Activated T-helper 1 cell treated with anti-CD3 and anti-CD28 coated beads, Interleukin-2, amount 50 U/mL, for 16 hours (primary cell): ENCODE measurements around the gene BICC1.

ENCODE experiments used
- DNase-seq, 2 donors: peaks; one replicate each; pipeline ENCODE4 v3.0.0-alpha.2; 2020; ENCODE audit warnings: low read depth in 1 of 2, low spot score in 1 of 2

BICC1 gene

DNA sequence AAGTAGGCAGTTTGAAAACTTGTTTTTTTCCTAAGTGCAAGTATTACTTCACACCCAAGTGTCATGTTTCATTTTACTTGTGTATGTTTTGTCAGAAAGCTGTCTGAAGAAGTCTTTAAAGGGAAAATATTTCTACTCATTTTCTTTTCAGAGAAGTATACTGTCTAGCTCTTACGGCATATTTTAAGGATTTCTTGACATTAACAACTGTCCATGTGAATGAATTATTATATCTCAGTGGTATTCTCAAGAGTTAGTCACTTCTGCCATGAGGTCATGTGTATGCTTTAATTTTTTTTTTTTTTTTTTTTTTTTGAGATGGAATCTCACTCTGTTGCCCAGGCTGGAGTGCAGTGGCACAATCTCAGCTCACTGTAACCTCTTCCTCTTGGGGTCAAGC is 229.5 kb downstream of the BICC1 start:
- no peak for DNase-seq

DNA sequence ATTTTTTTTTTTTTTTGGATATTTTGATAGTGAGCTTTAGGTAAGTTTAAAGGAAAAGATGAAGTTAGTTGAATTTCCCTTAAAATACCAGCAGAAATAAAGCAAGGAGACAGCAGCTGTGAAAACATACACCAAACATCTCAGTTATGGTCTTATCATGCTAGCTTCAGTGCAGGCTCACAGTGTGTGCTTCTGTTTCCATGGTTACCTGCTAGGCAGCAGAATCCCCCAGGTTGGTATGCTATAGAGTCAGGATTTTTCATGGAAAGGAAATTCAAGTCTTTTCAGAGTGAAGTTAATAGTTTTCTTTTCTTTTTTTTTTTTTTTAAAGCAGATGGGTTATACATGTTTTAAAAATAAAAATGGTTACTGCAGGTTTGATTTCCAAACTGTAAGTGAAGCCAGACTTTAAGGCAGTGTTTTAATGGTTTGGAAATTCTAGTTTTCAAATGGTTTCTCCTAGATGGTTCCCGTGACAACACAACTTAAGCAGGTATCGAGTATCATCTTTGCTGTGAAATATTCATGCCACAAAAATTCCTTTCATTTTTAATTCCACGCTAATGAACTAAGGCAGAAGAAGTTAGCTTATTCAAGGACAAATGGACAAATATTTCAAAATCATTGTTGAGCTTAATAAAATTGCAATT is 230.9 kb downstream of the BICC1 start:
- no peak for DNase-seq

DNA sequence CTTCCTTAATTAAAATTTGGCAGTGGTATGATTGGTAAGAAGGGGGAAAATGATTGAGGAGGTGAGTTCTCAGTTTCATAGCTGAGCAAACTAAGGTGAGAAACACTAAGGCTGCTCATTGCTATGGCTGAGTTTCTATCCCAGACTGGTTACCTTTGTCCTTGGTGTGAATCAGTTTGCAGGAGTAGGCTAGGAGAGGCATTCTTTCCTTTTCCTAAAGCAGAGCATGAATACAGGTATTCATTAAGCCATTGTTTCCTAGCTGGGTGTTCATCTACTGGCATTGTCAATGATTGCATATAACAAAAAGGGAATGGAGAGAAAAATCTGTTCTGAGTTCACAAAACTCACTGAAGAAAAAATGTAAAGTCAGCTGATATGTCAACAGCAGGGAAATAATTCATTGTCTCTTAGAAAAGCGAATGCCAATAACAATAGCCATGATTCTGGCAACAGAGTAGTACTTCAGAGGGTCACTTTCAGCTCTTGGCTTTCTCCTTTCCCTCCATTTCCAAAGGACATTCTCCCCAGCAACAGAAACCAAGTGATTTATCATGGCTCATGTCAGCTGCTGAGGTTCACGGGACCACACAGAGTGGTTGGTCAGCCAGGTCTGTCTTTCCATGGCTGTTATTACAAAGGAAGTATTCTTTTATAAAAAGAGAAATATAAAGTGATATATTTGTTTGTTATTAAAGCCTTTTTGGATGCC is 234.0 kb downstream of the BICC1 start:
- DNase-seq: no peak

DNA sequence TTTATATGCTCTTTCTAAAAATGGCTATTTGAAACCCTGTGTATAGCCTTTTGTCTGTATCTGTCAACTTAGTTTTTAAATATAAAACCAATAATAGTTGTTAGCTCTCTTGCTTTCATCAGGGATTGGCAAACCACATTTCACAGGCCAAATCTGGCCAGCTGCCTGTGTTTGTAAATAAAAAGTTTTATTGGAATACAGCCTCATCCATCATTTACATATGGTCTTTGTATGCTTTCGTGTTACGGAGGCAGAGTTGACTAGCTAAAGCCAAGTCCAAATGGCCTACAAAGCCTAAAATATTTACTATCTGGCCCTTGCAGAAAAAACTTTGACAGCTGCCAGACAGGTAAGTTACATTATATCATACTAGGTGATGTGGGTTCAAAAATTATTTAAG is 235.0 kb downstream of the BICC1 start:
- no peak for DNase-seq

DNA sequence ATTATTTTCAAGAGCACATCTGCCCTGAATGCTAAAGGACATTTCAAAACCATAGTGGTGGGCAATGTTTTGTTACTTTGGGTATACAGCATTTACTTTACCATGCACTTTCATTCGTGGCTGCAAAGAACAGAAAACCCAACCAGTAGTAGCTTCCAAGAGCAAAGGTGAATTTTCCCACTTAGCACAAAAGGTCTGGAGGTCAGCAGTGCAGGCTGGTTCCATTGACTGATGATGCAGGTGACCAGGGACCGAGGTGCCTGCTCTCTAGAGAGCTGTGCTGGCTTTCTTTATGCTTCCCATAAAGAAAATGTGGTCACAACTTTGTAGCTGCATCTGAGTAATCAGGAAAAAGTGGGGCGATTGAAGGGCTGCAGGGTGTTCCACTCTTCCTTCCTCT is 240.0 kb downstream of the BICC1 start:
- DNase-seq: no peak

DNA sequence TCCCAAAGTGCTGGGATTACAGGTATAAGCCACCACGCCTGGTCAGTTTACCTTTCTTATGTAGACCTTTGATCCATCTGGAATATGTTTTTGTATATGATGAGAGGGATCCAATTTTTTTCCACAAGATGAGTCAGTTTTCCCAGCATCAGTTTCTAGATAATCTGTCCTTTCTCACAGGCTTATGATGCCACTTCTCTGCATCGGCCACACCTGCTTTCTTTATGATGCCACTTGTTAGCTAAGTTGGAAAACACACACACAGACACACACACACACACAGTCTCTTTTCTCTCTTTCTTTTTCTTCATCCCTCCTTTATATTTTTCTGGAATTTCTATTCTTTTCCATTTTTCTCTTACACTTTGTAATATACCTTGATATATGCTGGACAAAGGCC is 240.8 kb downstream of the BICC1 start:
- no peak for DNase-seq

DNA sequence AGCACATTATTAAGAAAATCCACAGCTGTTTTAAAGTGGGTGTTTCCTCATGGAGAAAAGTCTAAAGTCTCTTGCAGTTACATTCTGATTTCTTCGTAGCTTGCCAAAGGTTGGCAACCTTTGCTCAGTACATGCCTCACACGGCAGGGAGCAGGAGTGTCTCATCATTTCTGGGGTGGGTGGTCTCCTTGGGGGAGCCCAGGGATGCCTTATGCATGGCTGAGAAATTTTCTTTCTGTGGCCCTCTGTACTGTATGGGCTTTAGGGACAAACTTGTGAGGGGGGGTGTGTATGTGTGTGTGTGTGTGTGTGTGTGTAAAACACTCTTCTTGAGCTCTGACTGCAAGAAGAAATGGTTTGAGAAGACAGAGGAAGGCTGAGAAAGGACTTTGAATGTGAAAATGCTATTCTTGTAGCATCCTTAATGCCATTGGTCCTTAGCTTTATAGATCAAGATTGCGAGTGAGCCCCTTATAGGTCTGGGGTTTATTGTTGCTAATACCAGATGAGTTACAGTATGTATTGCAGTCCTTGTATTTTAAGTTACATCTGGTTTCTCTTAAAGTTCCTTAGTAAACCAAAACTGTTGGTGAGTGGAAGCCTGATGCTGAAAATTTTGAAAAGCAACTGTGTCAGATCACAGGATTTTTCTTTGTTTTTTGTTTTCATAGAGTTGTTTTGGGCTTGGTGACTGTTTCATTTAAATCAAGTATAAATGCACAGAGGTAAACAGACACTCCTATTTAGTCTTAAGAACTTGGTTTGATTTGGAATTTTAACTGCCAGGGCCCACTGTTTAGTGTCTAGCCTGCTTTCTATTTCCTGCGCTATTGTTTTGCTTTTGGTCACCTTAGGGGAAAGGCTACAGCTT is 242.0 kb downstream of the BICC1 start:
- no peak for DNase-seq

DNA sequence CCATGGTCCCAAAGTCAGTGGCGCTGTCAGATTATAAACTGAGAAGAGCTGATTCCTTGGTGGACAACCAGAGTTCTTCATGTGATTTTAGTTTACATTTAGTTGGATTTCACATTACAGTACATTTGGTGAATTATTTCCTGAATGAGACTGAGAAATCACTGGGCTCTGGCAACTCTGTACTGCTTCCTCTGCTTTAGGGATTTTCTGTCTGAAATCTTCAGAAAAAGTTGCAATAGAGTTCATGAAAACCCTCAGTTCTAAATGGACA is 242.6 kb downstream of the BICC1 start:
- no peak for DNase-seq

DNA sequence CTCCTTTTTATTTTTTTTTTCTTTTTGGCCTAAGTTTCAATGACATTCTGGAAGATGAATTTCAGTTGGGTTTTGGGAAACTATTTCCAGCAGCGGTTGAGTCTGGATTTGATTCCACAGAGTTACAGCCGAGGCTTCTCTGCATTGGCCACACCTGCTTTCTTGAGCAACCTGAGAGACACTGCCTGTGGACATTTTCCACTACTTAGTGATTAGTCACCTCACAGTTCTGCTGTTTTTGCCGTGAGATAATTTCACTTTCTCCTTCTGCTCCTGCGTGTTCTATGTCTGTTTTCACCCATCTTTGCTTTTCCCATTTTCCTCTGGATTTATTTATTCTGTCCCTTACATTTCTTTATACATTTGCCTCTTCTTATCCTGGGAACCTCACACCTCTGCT is 243.0 kb downstream of the BICC1 start:
- no peak for DNase-seq

DNA sequence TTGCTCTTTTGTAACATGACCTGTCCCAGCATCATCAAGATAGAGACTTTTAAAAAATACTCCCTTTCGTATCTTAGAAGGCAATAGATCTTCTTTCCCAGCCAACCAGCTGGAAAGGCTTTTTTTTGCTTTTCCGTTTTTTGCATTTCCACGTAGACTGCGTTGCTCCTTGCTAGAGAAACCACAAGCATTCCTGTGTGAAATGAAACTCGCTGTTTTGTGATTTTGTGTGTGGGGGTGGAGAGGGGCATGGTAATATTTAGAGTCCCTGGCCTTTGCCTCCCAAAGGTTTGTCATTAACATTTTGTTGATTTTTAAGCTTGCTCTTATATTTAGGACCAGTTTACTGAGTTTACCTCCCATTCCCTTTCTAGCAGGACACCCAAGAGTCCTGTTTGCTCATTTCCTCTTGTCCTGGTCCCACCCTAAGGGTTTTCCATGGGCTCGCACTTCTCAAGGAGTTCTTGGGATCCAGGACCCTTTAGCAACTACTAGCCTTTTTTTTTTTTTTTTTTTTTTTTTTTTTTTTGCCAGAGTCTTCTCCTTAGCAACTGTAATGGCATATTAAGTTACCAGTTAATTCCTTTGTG is 243.6 kb downstream of the BICC1 start:
- no peak for DNase-seq

DNA sequence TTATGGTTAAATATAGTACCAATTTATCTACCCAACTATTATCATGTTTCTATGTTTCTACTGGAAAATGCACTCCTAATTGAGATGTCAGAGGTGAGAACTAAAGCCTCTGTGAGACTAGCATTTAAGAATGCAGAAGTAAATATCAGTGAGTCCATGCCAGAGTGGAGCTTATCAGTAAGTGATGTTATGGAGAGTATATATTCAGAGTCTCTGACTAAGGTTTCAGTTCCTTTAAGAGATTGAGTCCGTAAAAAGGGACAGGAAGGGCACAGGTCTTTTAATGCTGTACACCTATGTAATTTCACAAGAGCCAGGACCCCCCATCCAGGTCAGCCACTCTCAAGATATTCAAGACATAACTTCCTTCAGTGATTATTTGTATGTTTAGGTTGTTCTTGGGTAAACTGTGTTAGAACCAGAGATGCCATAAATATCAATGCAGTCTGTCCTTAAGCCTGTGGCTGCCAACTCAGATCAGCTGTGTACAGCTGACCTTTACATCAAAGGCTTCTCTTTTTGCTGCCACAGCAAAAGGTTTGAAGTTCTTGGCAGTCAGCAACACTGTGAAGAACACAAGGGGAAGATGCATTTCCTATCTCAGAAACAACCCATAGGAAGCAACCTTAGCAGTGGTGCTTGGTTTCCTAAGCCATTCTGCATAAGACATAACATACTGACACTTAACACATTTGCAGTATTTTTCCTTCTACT is 244.8 kb downstream of the BICC1 start:
- no peak for DNase-seq

DNA sequence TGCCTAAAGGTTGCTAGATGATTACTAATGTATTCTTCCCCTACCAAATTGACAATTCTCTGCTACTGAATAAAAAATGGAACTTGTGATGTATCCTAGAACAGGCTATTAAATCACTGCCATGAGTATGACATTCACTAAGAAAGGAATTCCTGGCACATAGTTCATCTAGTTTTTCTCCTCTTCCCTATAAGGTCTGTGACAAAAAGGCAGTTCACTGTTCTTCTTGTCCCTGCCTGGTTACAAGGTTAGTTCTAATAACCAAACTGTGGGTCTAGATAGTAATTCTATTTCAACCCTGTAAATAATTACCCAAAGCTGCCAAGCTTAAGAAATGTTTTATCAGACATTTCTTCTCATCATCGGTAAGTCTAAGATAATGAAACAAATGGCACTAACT is 245.6 kb downstream of the BICC1 start:
- no peak for DNase-seq

DNA sequence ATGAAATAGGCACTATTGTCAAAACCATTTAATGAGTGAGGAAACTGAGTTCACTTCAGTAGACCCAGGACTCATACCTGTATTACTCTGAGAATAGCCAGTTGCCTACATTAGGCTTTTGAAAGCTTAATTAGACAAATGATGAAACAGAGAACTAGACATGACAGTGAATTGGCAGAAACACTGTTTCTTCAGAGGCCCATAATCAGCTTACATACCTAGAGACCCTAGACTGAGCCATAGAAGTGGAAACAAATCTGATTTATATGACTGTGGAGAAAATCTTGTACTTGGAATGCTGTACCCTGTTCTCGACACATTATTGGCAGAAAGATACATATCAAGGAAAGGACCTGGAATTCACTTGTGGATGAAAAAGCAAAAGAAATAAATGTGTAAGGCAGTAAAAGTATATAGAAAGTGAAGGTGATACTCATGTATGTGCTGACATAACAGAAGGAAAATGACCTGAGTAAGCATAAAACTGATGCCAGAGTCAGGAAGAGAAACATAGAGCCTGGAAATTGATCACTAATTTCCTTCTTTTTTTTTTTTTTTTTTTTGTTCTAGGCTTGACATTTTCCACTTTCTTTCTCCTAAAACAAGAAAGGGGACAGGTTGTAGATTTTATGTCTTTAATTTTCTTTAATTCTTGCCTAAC is 251.5 kb downstream of the BICC1 start:
- DNase-seq: no peak

DNA sequence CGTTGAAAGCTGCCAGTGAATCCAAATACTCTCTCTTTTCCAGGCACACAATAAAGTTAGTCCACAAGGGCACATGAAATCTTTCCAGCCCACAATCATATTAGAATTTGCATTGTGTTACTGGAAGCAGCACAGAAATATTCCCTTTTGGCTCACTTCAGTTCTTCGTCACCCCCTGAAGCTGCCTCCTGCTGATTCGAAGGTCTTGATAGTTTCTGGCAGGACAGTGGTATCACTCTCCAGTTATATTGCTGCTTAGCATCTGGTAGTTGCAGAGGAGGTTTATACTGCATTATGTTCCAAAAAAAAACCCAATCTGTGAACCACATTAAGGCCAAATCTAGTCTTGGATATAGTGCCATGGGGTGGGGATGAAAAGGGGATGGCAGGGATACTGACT is 253.2 kb downstream of the BICC1 start:
- DNase-seq: no peak

DNA sequence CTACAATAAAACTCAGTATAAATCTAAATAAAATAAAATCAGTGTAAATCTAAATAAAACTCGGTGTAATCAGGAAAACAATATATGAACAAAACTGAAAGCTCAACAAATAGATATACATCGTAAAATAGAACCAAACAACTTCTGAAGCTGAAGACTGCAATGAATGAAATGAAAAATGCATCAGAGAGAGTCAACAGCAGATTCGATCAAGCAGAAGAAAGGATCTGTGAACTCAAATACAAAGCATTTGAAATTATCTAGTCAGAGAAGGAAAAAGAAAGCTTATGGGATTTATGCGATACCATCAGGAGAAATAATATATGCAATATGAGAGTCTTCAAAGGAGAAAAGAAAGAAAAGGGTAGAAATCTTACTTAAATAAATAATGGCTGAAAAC is 255.0 kb downstream of the BICC1 start:
- DNase-seq: no peak

DNA sequence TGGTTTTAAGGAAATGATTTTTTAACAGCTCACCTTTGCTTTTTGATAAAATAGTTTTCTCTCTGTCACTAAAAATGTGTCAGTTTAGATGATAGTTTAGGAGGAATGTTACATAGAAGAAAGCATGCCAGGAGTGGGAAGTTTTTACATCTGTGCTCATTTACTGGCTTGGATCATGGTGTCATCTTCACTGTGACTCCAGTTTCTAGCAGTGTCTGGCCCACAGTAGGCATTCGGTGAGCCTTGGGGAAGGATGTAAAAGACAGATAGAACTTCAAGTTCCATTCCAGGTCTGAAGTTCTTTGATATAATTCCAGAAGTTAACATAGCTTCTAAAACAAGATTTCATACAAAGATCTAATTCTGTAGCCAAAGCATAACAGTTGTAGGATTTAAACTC is 259.2 kb downstream of the BICC1 start:
- no peak for DNase-seq

DNA sequence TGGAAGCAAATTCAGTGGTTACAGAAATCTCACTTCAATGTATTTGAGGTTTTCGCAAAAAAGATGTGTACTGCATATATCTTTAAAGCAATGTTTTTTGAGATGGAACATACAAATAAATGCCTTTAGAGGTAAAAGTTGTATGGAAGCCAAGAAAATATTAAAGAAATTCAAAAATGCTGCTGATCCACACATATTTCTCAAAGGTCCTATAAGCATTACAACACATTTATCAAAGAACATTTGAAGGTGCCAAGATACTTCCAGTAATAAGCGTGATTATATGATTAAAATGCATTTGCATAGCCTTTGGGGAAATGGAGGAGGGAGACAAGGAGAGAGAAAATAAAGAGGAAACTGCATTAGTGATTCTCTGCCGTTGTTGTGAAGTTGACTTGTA is 260.1 kb downstream of the BICC1 start:
- DNase-seq: no peak

DNA sequence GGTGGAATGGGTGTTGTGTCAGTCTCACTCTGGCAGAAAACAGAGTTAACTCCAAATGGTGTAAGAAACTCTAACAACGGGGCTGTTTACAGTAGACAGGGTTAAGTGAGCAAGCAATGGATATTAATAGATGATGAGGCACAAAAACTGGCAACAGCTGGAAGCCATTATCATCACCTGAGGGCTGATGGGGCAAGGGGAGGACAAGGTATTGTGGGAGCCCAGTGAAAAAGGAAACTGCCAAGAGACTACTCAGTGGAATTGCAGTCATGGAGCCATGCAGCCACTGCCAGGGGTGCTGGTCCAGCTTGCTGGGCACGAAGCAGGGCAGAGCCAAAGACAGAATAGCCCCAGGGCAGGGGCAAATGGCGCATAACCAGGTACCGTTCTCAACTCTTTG is 260.7 kb downstream of the BICC1 start:
- DNase-seq: no peak

DNA sequence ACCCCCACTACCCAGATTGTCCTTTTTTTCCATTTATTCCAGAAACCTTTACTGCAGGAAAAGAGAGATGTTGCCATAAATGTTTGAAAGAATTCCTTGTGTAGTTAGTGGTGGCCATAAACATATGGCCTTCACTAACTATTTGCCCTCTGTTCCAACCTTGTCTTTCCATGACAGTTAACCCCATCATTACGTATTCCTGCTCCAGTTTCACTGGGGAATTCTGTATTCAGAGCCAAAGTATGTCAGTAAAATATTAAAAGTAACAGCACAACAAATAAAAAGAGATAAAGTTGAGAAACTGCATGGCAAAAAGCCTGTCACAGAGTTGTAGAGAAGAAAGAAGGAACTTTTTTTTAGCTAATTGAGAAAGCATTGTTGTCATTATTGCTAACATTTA is 261.3 kb downstream of the BICC1 start:
- DNase-seq: no peak

DNA sequence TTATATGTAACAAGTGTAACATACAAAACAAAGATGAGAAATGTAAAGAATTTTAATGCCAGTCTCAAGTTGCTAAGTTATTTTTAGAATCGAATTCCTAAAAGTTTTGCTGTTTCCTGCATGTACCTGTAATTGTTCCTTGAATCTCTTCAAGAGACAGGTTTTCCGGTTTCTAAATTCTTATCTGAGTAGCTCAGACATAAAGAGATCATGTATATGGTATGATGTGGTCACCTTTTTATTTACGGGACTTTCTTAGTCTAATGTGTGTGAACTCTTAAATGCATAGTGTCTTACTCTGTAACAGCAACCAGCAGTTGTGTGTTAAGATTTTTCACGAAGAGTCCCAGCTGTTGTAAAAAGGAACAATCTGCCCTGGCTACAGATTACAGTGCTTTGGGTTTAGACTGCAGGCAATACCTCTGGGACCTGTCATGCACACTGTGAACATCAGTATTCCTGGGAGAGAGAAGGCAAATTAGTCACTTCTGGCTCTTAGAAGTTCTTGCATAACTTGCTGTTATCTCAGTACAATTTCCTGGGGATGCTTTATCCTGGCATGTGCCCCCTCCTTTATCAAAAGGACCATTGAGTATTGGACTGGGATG is 263.4 kb downstream of the BICC1 start:
- no peak for DNase-seq
